Colonic mucosa (tissue), 4 donors: ENCODE data around the gene PCDHB9. TPM values are rescaled to one million over a fixed set of nuclear protein-coding genes. Genes with fewer than 3 reads are reported as not detected.
"Not testable (repeated sequence)": the region's sequence is repeated elsewhere in the genome, so short reads cannot be mapped to it uniquely, and the experiment has no call there.

ENCODE experiments used
- DNase-seq: peaks from one replicate; pipeline ENCODE4 v3.0.0-alpha.2; 2020
- H3K27ac ChIP-seq: fragments of 200-600 bp; one replicate; pipeline ENCODE4 v1.8.0; 2021
- H3K27me3 ChIP-seq: fragments of 200-600 bp; one replicate; pipeline ENCODE4 v1.8.0; 2021
- H3K36me3 ChIP-seq: fragments of 200-600 bp; one replicate; pipeline ENCODE4 v1.8.0; 2021
- H3K4me1 ChIP-seq: fragments of 200-600 bp; one replicate; pipeline ENCODE4 v1.8.0; 2021; ENCODE audit warnings: mild to moderate bottlenecking
- H3K4me3 ChIP-seq: fragments of 200-600 bp; one replicate; pipeline ENCODE4 v1.8.0; 2021
- H3K9ac ChIP-seq, 2 donors: one replicate each; pipeline ENCODE4 v1.7.0; 2013; ENCODE audit warnings: control low read depth in 2 of 2, low read depth in 2 of 2, low read length in 2 of 2
- H3K9me3 ChIP-seq: fragments of 200-600 bp; one replicate; pipeline ENCODE4 v1.8.0; 2021
- CTCF ChIP-seq: fragments of 200-600 bp; IDR thresholded peaks from one replicate; pipeline ENCODE4 v1.8.0; 2022; ENCODE audit warnings: antibody characterized with exemption, mild to moderate bottlenecking
- intact Hi-C: fragments of 100-400 bp; cut with DNase I; formaldehyde crosslinking; loops from one replicate; pipeline ENCODE4 v1.14.1; 2022
- total RNA-seq, 2 donors: library from RNA; stranded (reverse); fragmentation: NEBNext Ultra II Directional in 1 of 2; extraction: Animal tissue kit (Norgen Biotek cat#: 25700) in 1 of 2; gene quantifications; one replicate each; pipeline ENCODE4 v1.2.1, GENCODE V29; 2021
- donor health status: healthy.
- donor health status: DM: no; HTN: no; CAD: no.
- donor health status: DM: no; HTN: no; CAD: no.

PCDHB9 gene
- under 1 TPM; 0.47 to 0.53 TPM for total RNA-seq

GRCh38 chr5:141186897-141187512 is at the start of gene PCDHB9:
Gene PCDHB9 (plus strand): TSS chr5:141187161. CDS start chr5:141187319, 158 bp downstream.
- DNase-seq, result no peak
- no peak for TF ChIP-seq CTCF
- no peak within 1 kb of the TSS for H3K4me3 ChIP-seq
- intact Hi-C loops, result no loop called here
- no peaks in the 10 kb centered on the region for H3K36me3 ChIP-seq
- no peaks in the 10 kb centered on the region for H3K4me1 ChIP-seq
- H3K9me3 ChIP-seq, result no peaks in the 10 kb centered on the region
- H3K9ac ChIP-seq, result no peak within 1 kb of the TSS
- H3K27ac ChIP-seq, result no peak within 1 kb of the TSS
- no peaks in the 10 kb centered on the region for H3K27me3 ChIP-seq

- H3K4me3 ChIP-seq, DNase-seq, H3K36me3 ChIP-seq, H3K4me1 ChIP-seq, H3K27ac ChIP-seq, H3K9me3 ChIP-seq, intact Hi-C loops, H3K9ac ChIP-seq, H3K27me3 ChIP-seq: not testable (repeated sequence)
These were observed 49.6 kb upstream of the PCDHB9 start for GRCh38 chr5:141137346-141137745.

GRCh38 chr5:141149812-141150211 is 37.1 kb upstream of the PCDHB9 start, which contains the start of gene PCDHB6:
Gene PCDHB6 (plus strand): TSS chr5:141150057. CDS start chr5:141150258, 201 bp downstream.
- Histone ChIP-seq H3K9ac (no peak within 1 kb of the TSS), H3K4me3 (no peak within 1 kb of the TSS), H3K27ac (no peak within 1 kb of the TSS), H3K27me3 (no peaks in the 10 kb centered on the region), H3K36me3 (no peaks in the 10 kb centered on the region), H3K4me1 (no peaks in the 10 kb centered on the region), H3K9me3 (no peaks in the 10 kb centered on the region)
- no peak for TF ChIP-seq CTCF
- intact Hi-C loops, result no loop called here
- DNase-seq, result no peak

- Histone ChIP-seq H3K27ac (no peak overlapping the region), H3K27me3 (no peaks in the 10 kb centered on the region), H3K9ac (no peak overlapping the region), H3K9me3 (no peaks in the 10 kb centered on the region), H3K36me3 (no peaks in the 10 kb centered on the region), H3K4me1 (no peaks in the 10 kb centered on the region), H3K4me3 (no peak overlapping the region)
- TF ChIP-seq CTCF, result no peak
- DNase-seq, result no peak
- intact Hi-C loops, result no loop called here
These were observed 36.6 kb upstream of the PCDHB9 start for GRCh38 chr5:141150224-141150992.

- intact Hi-C loops, result no loop called here
- no peak overlapping the region for H3K9ac ChIP-seq
- H3K4me3 ChIP-seq, result no peak overlapping the region
- no peak overlapping the region for H3K27ac ChIP-seq
- H3K9me3 ChIP-seq, result no peaks in the 10 kb centered on the region
- H3K36me3 ChIP-seq, result no peaks in the 10 kb centered on the region
- no peak for DNase-seq
- H3K27me3 ChIP-seq, result no peaks in the 10 kb centered on the region
- H3K4me1 ChIP-seq, result no peaks in the 10 kb centered on the region
- TF ChIP-seq CTCF, result no peak
These were observed 36.0 kb upstream of the PCDHB9 start for GRCh38 chr5:141150993-141151325.

- H3K4me1 ChIP-seq, H3K27ac ChIP-seq, H3K27me3 ChIP-seq, H3K36me3 ChIP-seq, intact Hi-C loops, H3K9ac ChIP-seq, H3K4me3 ChIP-seq, H3K9me3 ChIP-seq, DNase-seq: not testable (repeated sequence)
These were observed 35.3 kb upstream of the PCDHB9 start for GRCh38 chr5:141151632-141152031.

GRCh38 chr5:141152096-141152495 is 34.9 kb upstream of the PCDHB9 start:
- not testable (repeated sequence) for H3K9ac ChIP-seq

More at GRCh38 chr5:141152096-141152495, 34.9 kb upstream of the PCDHB9 start:
- H3K27me3 ChIP-seq, DNase-seq, H3K4me3 ChIP-seq, H3K27ac ChIP-seq, H3K9me3 ChIP-seq, H3K36me3 ChIP-seq, H3K4me1 ChIP-seq, intact Hi-C loops: not testable (repeated sequence)
